D341Med (cell line): Measurements from ENCODE around the gene LRRC7.
A peak's percentile ranks its signal among the peaks of the same experiment; 100 is the strongest.

ENCODE experiments used
- DNase-seq: peaks from one replicate; pipeline ENCODE4 v3.0.0; 2012; ENCODE audit warnings: low spot score

The LRRC7 gene

DNA sequence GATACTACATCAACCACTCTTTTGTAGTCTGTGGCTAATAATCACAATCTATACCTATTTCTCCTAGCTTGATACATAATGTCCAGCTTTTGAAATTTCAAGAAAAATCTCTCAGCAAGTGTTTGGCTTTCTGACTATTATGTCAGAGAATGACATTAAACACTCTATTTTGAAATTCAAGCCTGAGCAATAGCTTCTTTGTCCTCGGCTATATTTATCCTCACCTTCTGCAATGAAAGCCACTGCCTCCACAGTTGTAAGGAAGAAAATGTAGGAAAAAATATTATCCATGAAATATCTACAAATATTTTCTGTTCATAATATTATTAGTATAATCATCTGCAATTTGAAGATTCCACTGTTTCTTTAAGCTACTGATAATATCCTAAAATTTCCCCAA is 22.1 kb downstream of the LRRC7 start:
- no peak for DNase-seq

DNA sequence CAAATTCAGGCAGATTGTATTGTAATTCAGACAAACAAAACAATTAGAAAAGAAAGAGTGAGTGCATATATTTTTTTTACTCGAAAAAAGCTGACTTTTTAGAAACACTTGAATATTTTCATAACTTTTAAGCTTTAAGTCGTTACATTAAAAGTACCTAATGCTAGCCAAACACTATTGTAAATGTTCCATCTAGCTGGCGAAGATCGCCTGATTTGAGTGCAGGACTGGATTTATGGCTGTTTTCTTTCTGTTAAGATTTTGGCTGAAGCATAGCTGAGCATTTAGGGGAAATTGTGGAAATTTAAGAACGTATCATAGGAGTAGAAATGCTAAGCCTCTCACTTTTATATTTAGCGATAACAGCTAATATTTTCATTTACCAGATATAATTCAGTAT is 24.6 kb downstream of the LRRC7 start:
- no peak for DNase-seq

DNA sequence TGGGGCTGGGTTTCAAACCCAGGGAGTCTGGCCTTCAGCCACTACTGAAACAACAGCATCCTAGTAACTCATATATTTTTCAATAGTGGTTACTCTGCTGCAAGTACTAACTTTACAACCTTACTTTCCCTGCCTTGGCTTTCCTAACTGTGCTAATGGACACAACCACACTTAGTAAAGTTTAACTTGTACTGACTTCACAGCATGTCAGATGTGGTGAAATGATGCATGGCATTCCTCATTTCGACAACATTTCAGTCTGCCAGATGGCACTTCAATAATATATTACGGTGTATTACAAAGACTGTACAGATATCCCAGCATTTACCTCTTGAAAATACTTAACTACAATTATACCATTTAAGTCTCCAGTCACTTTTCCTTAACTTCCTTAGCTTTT is 27.8 kb downstream of the LRRC7 start:
- no peak for DNase-seq

DNA sequence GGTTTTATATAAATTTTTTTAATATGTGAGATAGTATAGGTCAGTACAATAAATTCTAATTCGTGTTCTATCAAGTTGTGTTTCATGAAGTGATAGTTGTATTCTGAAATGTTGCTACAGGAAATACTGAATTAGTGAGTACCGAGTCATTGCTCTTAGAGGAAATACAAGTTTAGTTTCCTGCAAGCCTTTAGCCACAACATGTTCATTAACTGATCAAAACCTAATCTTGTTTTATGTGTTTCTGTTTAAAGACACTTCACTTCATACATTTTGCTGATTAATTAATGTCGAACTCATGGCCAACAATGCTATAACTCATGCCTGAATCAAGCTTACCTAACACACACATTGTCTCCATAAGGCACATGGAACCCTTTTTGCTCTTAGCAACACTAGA is 43.6 kb downstream of the LRRC7 start:
- no peak for DNase-seq

DNA sequence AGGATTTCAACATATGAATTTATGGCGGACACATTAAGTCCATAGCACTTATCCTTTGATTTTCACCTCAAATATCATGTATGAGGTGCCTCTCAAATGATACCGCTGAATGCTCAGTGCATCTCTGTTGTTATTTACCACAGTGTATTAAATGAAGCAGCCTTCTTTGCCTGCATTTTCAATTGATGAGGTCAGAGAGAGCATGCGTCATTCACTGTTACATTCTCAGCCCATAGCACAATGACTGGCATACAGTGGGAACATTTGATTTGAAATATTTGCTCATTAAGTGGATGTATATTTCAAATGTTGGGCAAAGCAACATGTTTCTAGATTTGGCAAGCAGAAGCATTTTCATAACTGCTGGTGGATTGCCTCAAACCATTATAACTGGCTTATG is 45.7 kb downstream of the LRRC7 start:
- no peak for DNase-seq

DNA sequence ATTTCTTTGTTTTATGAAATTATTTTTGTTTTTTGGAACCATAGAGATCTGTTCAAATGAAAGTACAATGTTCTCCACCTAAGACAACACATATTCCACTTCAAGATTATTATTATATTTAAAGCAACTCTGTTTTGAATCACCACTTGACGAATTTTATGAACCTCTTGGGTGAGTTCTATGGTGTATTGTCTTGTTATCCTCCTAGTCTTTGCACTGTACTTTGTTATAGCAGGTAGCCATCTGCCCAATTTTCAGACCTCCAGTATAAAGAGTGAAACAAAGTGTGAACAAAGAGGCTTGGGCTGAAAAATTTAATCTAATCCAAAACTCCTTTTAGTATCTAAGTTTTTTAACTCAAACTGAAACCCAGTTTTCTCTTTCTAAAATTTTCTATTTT is 71.0 kb downstream of the LRRC7 start:
- DNase-seq: no peak

DNA sequence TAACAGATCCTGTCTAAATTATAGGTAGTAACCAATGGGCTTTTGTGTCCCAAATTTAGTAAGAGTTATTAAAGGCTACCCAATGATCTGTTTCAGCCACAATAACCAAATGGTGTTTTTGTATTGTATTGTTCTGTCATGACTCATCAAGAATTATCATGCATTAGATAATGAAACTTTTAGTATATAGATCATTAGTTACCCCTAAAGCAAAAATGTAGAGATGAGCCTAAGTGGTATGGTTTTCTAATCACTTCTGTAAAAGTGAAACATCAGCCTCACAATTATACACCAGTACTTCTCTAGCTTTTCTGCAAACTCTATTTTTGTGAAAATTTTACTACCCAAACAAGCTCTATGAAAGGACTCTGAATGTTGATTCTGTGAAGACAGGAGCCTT is 71.4 kb downstream of the LRRC7 start:
- no peak for DNase-seq

DNA sequence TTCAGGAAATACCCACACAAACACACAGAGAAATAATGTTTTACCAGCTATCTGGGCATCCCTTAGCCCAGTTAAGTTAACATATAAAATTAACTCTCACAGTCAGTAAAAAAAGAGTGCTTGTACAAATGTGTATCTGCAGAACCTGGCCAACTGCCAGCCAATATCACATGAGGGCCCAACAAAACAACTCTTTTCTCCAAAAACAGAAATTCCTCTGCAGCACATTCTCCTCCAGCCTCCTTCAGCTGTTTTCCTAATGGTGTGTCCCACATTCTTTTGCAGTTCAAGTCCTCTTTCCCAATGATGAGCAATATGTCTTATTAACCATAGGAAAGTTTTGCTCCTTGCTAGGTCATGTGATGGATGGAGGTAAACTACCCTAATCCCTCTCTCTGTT is 75.5 kb downstream of the LRRC7 start:
- no peak for DNase-seq

DNA sequence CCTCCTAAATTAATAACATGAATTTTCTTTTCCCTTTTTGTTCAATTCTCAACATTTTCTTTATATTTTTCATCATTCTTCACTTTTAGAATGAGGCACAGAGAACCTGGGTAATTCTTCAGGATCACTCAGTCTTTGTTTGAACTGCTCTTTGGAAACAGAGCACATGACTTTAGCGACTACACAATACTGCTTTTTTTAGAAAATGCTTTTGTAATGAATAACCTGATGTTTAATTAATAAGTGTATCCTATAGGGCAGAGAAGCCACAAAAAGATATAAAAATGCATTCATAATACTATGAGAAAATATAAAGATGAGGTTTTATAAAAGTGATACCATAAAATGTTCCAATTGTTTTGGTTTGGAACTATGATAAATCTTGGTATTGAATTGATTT is 77.8 kb downstream of the LRRC7 start:
- no peak for DNase-seq

DNA sequence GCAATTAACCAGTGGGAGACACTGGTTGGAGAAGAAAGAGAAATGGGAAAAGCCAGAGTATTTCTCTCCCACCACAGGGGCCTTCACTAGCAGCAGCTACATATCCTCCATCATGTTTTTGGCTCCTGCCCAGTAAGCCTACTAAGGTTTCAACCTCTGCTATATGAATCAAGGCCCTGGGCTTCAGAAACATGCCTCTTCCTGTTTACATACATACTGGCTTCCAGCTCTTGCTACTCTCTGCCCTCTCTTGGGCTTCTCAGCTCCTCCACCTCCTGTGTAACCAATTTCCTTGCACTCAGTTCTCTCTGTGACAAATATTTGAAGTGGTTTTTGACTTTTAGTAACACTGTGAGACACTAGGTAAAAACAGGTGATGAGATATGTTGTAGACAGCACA is 80.8 kb downstream of the LRRC7 start:
- DNase-seq: no peak

DNA sequence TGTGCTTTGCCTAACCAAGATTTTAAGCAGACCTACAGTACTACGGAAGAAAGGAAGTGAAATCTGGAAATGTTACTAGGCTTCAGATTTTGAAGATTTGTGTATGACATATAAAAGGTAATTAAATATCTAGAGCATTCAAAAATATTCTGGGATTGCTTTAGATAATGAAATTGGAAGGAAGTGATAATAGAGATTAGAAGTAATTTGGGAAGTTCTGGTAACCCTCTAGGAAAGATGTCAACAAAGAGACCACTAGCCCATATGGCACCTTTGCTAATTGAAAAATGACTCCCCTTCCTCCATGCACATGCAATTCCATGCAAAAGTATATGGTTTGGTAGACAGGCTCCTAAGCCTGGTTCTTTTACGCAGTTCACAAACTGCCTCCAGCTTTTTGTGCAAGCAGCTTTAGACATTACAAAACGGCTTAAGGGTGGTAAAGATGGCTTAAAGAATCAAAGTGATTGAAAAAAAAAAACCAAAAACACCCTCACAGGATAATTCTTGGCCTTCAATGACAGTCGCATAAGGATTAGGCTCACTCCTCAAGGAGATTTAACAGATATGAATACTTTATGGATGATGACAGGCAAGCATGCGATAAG is 81.8 kb downstream of the LRRC7 start:
- DNase-seq: peak; percentile 12

DNA sequence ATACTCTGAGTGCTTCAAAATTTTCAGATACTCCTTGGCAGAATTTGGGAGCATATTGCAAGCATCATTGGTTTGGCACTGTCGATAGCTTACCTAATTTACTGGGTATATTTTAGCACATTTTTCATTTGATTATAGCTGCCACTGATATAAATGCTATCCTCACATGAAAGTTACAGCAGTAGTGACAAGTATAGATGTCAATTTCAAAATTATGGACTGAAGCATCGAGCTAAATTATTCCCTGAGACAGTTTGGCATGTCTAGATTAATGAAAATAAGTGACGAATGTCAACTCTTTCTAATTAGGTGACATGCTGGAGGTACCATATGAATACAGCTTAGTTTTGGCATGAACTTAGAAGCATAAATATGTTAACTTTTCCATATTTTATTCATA is 83.1 kb downstream of the LRRC7 start:
- DNase-seq: no peak

DNA sequence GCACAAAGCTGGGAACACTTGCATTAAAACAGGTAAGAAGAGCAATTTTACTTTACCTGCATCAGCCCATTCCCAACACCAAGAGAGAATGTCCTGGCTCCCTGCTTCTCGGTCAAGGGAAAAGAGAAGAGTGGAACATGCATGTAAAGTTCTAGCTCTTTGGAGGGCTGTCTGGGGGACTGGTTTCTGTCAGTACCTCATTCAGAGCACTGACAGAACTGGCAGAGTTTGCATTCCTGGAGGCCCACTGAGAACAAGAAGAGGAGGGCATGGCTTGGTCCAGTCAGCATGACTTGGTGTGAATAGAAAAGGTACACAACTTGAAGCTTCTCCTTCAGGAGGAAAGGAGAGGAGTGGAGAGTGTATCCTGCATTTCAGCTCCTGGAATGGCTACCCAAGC is 83.9 kb downstream of the LRRC7 start:
- no peak for DNase-seq

DNA sequence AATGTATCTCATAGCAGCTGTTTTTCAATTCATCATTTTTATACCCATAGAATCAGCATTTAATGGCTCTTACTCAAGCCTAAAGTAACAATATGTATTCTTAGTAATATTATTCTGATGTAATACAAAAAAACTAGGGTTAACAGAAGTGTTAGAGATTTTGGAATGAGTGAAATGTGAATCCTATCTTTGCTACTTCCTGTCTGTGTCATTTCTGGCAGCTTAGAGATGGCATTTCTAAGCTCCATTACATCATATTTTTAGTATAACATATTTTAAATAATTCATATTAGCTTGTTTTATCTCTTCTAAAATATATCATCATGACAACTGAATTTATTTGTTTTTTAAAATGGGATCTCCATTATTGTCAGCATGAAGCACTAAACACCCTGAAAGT is 90.2 kb downstream of the LRRC7 start:
- DNase-seq: no peak

DNA sequence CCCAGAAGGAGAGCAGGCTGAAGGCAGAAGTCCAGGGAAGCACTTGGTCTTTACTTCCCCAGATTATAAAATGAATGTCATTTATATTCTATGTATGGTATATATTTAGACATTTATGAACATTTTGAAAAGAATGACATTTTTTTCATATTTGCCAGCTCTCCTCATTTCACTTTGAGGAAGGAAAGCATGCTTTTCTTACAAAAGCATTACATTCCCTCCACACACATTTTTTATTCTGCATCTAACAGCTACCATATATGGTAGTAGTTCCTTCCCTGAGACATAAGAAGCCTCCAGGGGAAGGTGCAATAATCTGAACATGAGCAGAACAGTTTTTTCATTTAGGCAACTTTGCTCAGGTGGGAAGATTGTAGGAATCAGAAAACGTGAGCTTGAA is 94.0 kb downstream of the LRRC7 start:
- DNase-seq: no peak

DNA sequence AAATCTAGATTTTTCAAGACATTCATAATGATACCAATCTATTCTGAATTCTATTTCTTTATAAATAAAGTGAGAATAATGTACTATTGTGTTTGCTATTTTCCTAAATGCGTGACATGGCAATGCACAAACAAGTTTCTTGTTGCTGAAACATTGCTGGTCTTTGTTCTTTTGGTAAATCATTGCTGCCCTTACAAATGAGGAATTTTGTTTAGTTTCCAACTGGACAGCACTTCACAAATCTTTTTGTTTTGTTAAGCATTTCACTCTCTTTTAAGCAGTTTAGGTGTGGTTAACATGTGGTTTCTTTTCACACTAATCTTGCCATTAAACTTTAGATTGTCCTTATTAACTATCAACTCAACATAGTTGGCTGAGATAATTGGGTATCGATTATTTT is 94.6 kb downstream of the LRRC7 start:
- DNase-seq: no peak

DNA sequence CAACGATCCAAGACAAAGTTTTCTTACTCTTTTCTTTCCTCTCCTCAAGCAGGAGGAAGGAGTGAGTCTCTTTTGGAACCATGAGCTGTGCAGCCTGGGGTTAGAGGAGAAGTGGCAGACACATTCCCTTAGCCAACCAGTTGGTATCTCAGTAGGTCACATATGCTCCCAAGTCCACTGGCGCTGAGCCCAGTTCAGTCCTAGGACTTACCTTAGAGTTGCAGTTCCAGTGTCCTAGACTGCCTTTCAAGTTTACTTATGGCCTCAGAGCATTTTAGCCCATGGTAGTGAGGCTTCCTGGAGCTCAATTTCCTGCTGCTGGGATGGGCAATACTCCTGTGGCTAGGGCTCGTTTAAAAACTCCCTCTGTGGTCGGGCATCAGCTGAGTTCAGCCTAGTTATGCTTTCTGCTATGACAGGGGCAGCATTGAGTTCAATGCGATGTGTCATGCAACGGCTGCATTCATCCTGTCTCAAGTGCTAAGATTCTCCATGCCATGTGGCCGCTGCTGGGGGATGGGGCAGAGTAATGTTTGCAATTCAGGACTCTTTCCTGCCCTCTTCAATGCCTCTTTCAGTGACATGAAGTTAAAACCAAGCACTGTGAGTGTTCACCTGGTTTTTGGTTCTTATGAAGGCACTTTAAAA is 103.8 kb downstream of the LRRC7 start:
- DNase-seq: no peak

DNA sequence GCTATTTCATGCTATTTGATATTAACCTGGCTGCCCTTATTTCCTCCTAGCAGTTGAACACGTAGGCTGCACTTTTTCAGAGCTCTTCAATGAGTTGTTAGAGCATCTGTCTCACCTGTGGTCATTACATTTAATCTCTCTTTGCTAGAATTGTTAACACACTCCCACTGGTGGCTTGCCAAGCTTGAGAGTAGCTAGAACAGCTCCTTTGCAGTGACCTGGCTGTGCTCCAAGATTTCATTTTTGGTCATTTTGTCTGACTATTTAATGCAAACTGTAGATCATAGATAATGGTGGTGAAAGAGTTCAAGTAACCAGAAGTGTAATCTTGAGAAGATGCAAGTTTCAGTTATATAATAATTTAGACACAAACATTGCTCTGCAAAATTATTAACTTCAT is 105.6 kb downstream of the LRRC7 start:
- DNase-seq: no peak

DNA sequence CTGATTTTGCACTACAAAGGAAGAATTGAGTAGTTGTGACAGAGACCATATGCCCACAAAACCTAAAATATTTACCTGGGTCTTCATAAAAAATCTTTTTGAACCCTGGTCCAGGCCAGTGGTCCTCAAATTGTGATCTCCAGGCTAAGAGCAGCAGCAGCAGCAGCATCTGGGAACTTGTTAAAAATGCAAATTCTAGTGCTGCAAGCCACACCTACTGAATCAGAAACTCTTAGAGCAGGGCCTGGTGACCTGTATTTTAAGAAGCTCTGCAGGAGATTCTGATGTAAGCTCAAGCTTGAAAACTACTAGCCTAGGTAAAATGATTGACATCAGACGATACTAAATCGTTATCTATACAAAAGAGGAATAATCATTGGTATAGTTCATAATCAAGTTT is 112.2 kb downstream of the LRRC7 start:
- no peak for DNase-seq

DNA sequence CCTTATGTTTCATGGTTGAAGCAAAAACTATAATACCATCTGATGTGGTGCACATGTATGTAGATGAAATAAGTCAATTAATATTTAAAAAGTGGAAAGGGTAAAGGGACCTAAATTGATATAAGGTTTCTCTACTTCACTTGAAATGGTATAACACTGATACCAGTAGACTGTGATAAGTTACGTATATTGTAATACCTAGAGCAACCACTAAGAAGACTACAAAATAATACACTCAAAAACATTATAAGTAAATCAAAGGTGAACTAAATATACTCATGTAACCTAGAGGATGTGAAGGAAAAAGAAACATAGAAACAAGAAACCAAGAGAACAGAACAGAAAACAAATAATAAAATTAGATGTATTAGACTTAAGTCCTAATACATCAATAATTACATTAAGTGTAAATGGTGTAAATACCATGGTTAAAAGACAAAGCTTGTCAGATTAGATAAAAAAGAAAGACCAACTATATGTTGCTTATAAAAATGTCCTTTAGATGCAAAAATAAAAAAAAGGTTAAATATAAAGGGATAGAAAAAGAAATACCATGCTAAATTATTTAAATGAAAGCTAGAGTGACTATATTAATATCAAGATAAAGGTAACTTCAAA is 118.8 kb downstream of the LRRC7 start:
- DNase-seq: no peak

DNA sequence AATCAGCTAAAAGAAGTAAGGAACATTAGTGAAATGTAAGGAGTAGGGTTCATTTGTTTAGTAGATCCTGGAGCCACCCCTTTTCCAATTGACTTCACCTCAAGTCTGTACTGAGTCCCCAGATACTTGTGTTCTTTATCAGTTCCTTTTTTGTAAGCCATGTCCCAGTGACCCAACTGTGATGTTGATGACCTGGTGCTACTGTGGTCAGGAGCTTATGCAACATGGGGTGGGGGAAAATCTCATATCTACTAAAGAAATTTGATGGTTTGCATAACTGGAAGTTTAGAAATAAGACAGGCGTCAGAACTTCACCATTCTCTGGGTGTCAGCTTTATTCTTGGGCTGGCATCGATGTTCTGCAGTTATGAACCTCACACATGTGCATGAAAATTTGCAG is 120.5 kb downstream of the LRRC7 start:
- no peak for DNase-seq

DNA sequence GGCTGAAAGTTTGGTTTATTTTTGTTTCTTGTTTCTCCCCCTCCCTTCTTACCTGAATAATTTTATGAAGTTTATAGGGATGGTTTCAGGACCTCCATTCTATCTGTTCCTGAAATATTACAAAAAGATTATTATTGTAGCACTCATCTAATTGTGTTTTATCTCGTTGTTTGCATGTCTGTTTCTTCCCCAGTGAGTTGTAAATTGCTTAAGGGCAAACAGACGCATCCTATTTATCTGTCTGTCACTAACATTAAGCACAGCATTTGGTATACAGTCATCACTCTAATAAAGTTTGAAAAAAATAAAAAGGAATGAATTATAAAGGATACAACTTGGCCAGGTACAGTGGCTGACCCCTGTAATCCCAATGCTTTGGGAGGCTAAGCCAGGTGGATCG is 123.5 kb downstream of the LRRC7 start:
- no peak for DNase-seq

DNA sequence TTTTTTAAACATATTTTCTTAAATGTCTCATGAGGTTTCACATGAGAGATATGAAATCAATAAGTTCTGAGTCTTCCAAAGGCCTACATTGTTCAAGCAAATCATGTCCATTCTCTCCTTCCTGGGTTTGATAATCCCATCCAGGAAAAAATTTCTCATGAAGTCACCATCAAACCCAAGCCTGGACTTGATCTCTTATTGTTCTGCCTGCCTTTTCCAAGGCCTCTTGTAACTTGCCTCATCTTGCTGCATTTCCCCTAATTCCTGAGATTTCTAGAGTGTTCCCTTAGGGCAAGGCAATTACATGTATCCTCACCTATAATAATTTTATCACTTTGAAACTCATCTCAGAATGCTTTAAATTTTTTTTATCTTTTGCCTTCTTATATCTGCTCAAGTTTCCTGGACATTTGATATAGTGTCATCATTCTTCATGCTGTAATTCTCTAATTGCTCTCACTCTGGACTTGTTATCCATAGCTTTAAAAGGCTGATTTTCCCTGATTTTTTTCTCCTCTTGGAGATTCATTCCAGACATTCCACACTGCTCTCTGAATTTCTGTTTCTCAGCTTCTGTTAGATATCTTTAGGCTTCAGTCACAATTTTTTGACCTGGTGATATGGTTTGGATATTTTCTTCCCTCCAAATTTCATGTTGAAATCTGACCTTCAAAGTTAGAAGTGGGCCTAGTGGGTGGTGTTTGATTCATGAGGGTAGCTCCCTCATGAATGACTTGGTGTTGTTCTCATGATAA is 126.4 kb downstream of the LRRC7 start:
- DNase-seq: no peak
